GM19397 (cell line): Measurements from ENCODE around the gene FMN2.
"Not testable (repeated sequence)": the region's sequence is repeated elsewhere in the genome, so short reads cannot be mapped to it uniquely, and the experiment has no call there.

Source experiments
- ATAC-seq: cut with Tn5 transposase; IDR thresholded peaks from one replicate; pipeline ENCODE4 v1.9.1; 2021; ENCODE audit warnings: mild to moderate bottlenecking, moderate library complexity; ENCODE audit not compliant: unreplicated experiment

The FMN2 gene

DNA sequence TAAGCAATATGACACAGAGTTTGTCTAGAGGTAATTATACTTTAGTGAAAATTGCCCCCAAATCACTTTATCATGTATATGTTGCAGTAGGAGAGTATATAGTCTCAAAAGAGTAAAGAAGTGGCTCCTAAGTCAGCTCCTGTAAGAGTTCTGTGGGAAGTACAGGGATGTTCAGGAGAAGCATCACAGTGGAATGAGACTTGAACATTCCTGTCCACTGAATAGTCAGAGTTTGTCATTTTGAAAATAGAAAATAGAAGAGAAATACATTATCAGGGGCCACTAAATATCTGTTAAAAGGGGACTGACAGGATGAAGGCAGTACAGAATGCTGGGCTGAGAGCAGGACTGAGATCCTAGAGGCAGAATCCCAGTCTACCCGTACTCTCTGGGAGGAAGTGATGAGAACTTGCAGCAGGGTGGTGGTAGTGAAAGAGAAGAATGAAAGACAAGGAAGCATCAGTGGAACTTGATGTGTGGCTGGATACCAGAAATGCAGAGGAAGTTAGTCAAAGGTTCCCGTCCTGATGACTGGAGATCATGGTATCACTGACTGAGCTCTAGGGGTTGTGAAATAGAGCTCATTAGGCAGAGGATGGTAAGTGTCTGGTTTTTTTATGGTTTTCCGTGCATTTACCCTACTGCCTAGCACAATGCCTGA lies 153.4 kb downstream of the FMN2 start:
- no peak for ATAC-seq

DNA sequence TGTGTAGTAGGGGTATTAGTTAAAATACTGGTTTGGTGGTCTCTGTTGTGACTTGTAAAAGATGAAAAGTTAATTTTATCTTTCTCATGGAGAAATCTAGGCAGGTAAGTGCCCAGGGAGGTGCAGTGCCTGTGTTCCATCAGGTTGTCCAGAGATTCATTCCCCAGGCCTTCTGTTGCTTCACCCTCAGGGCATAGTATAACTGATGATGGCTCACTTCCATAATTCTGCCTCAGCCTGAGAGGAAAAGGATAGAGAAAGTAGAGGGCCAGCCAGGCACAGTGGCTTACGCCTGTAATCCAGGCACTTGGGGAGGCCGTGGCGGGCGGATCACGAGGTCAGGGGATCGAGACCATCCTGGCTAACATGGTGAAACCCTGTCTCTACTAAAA lies 153.9 kb downstream of the FMN2 start:
- ATAC-seq = no peak

DNA sequence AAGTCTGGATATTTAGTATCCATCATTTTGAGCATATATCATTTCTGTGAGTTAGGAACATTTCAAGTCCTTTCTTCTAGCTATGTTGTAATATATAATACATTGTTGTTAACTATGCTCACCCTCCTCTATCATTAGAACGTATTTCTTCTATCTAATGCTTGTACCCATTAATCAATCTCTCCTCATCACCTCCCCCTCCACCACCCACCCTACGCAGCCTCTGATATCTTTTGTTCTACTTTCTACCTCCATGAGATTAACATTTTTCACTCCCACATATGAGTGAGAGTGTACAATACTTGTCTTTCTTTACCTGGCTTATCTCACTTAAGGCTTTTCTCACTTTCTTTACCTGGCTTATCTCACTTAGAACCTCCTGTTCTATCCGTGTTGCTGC lies 156.2 kb downstream of the FMN2 start:
- ATAC-seq = no peak

DNA sequence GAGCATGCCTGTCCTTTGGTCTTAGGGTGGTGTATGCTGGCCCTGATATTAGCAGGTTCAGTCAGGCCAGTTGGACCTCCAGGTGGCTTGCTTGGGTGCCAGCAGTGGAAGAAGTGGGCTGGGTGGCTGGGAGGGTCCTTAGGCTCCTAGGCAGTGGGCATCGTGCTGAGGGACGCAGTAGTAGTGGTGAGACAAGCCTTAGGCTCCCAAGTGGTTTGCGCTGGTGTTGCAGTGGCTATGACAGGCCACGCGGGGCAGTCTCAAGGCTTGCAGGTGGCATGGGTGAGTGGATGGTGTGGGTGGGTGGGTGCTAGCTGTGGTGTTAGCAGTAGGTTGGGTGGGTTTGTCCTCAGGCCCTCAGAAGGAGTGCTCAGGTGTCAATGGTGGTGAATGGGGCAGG lies 162.3 kb downstream of the FMN2 start:
- no peak for ATAC-seq

DNA sequence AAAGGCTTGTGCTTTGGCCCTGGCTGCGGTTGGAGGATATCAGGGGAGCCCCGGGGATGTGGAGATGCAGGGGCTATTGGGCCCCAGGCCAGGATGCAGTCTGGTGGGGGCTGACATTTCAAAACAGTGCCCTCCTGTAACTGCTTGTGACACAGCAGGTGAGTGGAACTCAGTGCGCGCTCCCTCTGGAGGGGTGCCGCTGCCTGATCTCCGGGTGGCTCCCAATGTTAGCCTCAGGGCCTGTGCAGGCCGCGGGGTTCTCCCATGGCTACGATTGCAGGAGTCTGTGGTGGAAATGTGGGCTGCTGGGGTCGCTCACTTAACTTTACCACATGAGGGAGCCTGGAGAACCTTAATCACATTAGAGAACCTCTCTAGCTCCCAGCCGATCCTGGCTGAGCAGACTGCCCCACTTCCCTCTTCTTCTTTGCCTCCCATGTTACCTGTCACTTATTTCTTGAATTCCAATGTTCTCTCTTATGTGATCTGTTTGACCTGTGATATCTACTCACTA lies 163.2 kb downstream of the FMN2 start:
- no peak for ATAC-seq

DNA sequence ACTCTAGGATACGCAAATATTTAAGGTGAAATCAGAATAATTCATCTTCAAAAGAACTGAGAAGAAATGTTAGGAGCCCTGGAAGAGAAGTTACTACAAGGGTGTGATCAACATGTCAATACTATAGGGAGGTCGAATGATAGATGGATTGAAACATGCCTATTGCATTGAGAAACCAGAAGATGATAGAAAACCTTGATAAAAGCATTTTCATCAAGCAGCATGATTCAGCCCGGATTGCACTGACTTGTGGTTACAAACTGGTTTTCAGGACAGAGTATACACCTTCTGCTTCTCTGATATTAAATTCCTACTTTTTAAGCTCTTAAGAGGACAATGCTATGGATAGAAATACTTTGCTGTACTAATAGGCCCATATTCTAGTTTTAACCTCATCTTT lies 164.2 kb downstream of the FMN2 start:
- no peak for ATAC-seq

DNA sequence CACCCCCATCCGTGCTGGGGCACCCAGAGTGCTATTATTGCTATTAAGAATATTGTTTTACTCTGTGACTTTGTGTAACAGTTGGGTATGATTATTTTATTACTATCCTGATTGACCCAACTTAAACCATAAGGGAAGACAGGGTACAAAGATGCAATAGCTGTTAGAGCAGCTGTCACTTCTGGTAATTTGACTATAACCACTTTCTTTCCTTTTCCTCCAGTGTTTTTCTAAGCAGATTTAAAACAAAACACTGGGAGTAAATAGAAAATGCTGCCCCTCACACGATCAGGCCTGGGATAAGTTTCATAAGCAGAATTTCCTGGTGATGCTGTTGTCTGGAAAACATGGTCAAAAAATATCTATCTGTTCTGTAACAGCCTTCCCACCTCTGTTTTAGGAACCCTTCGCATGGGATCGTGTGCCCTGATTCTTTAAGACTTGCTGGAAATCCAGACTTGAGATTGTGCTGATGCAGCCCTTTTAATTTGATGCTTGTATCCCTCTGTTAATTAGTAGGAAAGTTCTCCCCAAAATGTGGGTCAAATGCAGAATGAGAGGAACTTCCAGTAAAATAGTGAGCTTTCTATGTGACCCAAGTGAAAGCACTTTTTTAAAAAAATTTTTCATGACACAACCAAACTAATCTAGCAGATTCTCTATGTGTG lies 165.3 kb downstream of the FMN2 start:
- ATAC-seq = no peak

DNA sequence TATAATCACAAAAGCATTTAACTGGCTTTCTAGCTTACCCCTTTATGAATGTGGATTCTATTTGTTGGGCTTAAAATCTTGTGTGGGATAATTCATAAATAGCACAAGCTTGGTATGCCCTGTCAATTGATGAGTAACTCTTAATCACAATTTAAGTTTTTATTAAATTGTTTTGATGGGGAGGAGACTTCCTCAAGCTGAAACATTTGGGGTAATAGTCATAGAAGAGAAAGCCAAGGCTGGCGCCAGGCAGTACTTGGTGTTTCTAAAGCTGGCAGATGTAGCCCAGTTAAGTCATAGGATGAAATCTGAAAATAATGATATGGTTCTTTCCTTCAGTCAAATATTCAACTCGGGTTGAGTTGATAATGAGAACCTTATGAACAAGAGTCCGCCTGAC lies 167.2 kb downstream of the FMN2 start:
- no peak for ATAC-seq

DNA sequence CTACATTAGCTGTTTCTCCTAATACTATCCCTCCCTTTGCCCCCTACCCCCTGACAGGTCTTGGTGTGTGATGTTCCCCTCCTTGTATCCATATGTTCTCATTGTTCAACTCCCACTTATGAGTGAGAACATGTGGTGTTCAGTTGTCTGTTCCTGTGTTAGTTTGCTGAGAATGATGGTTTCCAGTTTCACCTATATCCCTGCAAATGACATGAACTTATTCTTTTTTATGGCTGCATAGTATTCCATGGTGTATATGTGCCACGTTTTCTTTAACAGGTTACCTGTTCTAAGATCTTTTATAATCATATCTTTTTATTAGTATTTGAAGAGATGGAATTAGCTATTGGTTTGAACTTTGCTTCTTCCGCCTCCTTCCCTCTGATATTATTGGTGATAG lies 172.8 kb downstream of the FMN2 start:
- ATAC-seq = not testable (repeated sequence)

DNA sequence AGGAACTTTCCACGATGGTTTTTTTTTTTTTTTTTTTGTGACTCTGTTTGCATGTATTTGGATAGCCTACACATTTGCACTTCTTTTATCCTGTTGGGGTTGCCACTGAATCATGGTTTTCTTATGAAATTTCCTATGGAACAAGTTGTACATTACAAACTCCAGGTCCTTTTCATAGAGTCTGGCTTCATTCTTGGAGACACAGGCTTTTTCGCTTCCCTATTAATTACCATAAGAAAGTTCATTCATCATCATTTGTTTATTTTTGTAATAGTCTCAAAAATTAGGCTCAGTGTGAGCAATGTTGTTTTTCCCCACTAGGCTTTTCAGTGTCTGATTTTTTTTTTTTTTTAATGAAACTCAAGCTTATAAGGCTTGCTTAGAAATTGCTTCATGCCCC lies 179.4 kb downstream of the FMN2 start:
- no peak for ATAC-seq

DNA sequence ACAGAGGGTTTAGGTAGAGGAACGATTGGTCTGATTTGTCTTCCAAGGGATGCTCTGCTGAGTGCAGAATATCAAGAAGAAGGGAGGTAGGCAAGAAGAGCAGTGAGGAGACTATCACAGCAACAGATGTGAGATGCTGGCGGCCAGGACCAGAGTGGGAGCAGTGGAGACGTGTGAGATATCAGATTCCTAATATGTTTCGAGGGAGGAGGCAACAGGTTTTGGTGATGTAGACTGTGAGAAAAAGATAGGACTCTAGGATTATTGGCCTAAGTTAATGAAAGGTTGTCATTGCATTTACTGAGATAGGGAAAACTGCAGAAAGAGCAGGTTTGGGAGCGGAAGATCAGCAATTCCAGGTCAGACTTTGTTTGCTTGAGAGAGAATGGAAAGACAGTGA lies 182.9 kb downstream of the FMN2 start:
- ATAC-seq = no peak

DNA sequence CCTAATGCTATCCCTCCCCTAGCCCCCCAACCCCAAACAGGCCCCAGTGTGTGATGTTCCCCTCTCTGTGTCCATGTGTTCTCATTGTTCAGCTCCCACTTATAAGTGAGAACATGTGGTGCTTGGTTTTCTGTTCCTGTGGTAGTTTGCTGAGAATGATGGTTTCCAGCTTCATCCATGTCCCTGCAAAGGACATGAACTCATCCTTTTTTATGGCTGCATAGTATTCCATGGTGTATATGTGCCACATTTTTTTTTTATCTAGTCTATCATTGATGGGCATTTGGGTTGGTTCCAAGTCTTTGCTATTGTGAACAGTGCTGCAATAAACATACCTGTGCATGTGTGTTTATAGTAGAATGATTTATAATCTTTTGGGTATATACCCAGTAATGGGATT lies 183.5 kb downstream of the FMN2 start:
- not testable (repeated sequence) for ATAC-seq

DNA sequence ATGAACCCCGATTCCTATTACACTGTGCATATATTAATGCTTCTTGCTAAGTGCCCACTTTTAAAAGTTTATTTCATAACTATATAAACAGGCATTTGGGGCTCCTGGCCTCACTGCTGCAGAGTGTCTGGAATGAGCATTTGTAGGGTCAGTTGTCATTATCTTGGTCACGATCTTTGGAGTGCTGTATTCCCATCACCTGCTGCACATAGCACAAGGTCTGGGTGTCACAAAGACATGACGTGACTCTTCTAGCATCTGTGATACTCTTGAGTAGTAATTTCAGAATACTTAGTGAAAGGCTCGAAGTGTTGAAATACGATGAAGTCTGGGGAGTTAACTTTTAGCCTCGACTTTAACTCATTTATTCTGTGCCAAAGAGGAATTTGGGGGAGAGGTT lies 186.4 kb downstream of the FMN2 start:
- no peak for ATAC-seq

DNA sequence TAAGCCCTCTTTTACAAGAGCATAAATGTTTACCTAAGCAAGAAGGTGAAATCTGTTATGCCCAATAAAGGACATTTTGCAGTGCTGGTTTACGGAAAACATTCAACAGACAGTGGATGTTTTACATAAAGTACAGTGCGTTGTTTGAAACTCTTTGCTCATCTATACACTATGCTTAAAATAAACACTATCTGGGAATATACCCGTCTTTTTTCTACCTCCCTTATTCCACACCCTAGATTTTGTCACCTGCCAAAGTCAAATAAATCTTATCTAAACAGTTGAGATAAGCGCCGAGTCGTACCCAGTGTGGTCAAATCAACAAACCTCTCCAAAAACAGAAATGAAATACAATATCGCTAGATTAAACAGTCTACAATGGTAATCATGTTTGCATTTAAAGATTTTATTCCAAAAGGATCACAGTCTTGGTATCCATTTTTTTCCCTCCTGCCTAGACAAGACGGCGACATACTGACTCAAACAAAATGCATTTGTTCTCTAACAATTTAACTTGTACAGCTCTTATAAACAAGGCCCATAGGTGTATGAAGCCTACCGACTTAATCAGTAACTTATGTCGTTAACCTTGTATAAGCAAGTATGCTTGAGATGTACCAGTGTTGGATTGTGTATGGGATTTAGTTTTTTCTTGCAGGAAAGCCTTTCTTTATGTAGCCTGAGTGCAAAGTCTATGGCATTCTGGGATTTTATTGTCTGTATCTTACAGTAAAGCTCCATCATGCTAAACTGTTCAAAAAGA lies 189.1 kb downstream of the FMN2 start:
- no peak for ATAC-seq

DNA sequence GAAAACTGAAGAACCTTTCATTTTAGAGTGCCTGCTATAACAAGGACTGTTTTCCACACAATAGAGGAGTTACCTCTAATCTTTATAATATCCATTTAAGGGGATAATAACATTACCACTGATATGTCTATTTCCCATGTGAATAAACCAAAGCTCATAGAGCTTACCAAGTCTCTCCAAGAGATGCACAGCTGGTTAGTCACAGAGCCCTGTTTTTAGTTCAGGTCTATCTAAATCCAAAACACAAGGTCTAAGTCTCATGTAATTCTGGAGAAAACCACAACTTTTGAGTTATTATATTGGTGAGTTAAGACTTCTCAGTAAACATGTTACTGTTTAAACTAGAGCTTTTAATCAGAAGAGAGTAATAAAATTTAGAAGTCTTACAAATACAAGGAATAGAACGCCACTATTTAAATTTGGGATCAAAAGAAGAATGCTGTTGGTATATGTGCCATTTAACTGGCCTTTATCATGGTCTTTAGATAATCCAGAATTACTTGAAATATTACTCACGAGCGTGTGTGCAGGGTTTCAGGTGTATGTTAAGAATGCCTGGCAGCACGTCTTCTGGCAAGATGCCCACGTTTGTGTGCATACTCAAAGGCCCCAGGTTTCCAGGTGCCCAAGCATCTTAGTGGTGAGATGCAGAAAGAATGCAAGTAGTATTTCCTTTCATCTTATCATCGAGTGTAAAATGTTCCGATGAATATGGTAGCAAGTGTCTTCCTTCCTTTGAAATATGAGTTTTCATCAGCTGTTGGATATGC lies 190.6 kb downstream of the FMN2 start:
- no peak for ATAC-seq

DNA sequence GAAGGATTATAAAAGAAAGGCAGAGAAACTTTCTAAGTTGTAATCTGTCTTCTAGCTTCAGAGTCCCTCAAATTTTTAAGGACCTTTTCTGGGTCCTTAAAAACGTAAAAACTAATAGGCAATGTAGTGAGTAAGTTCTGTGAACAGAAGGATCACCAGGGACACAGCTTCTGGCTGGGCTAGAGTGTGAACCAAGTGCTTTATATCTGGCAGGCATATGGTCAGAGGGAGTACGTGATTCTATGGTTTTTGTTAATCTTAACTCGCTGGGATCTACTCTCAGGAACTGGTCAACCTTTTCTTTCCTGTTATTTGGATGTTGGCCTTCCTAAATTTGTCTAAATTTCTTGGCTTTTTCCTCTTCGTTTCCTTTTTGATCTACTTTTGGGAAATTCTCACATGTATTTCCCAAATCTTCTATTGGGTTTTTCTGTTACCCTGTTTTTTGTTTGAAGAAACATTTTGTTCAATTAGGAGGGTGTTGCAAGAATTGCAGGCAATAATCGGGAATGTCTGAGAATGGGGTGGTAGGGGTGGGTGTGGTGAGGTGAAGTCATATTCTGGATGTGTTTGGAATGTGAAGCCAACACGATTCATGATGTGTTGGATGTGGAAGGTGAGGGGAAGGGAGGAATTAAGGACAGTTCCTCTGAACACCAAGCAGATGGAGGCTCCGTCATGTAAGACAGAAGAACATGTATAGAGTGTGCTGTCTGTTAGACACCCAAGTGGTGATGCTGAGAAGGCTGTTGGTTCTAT lies 193.2 kb downstream of the FMN2 start:
- no peak for ATAC-seq

DNA sequence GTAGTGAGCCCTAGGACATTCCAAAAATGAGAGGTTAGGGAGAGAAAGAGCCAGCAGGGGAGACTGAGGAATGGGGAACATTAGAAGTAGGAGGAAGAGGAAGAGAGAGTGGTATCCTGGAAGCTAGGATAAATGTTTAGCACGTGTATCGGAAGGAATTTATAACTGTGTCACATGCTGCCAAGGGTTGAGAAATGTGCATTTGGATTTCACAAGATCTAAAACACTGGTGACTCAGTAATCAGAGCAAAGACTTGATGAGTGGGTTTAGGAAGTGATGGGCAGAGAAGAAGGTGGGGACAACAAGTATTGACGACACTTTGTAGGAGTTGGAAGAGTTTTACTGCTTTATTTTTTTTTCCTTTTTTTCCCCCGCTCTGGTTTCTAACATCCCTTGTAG lies 193.9 kb downstream of the FMN2 start:
- no peak for ATAC-seq

DNA sequence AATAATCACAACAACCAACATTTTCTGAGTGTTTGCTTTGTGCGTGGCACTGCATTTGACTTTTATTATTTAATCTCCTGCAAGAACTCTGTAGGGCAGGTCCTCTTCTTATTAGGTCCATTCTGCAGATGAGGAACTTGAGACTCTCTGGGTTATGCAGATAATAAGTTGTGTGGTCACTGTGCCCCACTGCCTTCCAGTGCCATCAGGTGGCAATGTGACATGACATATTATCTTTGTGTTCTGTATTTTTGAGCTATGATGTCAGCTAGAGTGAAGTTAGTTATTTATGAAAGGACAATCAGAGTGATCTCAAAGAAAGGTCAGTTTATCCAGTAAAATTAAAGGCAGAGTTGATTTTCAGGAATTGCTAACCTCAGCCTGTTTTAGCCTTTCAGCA lies 196.0 kb downstream of the FMN2 start:
- ATAC-seq = no peak

DNA sequence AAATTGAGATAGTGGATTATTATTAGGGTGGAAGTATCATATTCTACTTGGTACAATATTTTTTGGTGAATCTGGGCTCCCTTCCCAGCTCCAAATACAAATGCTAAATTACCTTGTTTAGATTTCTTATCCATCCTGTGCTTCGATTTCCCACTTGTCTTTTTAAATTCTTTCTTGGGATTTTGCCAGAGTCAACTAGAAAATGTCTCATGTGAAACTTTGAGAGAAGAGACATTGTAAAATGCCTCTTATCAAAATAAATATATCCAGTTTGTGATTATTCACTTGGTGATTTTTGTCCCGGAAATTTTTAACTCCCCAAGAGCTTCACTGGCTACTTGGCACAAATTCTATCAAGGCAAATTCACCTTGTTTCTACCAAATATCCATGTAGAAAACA lies 202.0 kb downstream of the FMN2 start:
- no peak for ATAC-seq

DNA sequence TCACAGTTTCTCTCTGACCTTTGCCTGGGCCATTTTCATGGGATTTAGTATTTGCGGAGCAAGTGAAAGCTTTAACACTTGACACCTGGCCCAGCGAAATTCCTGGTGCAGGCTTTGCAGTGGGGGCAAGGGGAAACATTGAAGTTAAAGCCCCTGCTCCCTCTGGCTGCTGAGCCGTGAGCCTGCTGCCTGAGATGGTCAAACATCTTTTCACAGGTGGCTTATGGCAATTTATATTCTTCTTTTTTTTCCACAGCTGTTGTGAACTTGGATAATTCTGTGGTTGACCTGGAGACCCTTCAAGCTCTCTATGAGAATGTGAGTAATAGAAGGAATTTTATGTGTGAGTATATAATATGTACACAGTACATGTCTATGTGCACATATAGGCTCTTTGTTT lies 202.9 kb downstream of the FMN2 start:
- ATAC-seq = no peak

DNA sequence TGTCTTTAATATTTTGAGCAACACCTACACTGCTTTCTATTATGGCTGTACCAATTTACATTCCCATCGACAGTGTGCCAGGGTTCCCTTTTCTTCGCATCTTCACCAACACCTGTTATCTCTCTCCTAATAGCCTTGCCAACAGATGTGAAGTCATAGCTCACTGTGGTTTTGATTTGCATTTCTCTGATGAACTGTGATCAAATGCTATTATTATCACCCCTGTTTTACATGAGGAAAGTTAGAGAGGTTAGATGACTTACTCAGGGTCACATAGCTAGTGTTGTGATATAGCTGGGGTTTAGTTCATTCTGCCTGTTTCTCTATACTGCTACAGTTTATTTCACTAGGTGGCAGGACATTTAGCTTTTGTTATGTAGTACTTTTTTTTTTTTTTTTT lies 204.1 kb downstream of the FMN2 start:
- ATAC-seq = no peak
